Right cardiac atrium (tissue), 5 donors: ENCODE measurements around the gene RARG. TPM values are rescaled to one million over a fixed set of nuclear protein-coding genes. Genes with fewer than 3 reads are reported as not detected.

Source experiments
- ATAC-seq, 2 donors: fragments of 200-7000 bp; cut with Tn5 transposase; one replicate each; pipeline versions ENCODE4 v1.8.0 to v1.9.1; 2020; ENCODE audit warnings: moderate library complexity in 2 of 2, mild to moderate bottlenecking in 1 of 2
- DNase-seq, 3 donors: peaks; one replicate each; pipeline ENCODE4 v3.0.0-alpha.2; 2020
- H3K27ac ChIP-seq: one replicate; pipeline ENCODE4 v1.5.1; 2013; ENCODE audit warnings: mild to moderate bottlenecking, low read length, control low read depth, moderate library complexity
- H3K27me3 ChIP-seq: one replicate; pipeline ENCODE4 v1.6.1; 2013; ENCODE audit not compliant: control insufficient read depth, insufficient read depth
- H3K4me1 ChIP-seq: one replicate; pipeline ENCODE4 v1.6.1; 2013; ENCODE audit warnings: low read length; ENCODE audit not compliant: control insufficient read depth, insufficient read depth
- H3K4me3 ChIP-seq: one replicate; pipeline ENCODE4 v1.5.1; 2013; ENCODE audit warnings: low read length, control low read depth
- H3K9me3 ChIP-seq: one replicate; pipeline ENCODE4 v1.6.1; 2013; ENCODE audit warnings: low read length; ENCODE audit not compliant: control insufficient read depth
- WGBS: extraction: QIAGEN DNeasy Blood & Tissue Kit; methylation state at CpG from one replicate; pipeline ENCODE4 v1.1.7; 2013; 5-methylcytosine and 5-hydroxymethylcytosine counted together
- intact Hi-C, 4 donors: fragments of 100-400 bp; cut with DNase I; formaldehyde crosslinking; loops; one replicate each; pipeline versions ENCODE4 v1.11.0 to v1.14.0; 2022 to 2023
- polyA plus RNA-seq: library from polyadenylated mRNA; stranded (reverse); fragments of 200-250 nt; gene quantifications from one replicate; pipeline ENCODE4 v1.2.3, GENCODE V29; 2013
- total RNA-seq, 4 donors: library from RNA; stranded (reverse); fragmentation: NEBNext Ultra II Directional; extraction: Animal tissue kit (Norgen Biotek cat#: 25700); gene quantifications; one replicate each; pipeline ENCODE4 v1.2.1, GENCODE V29; 2021
- donor health status: healthy with polysubstance abuse.
- donor health status: DM: no; HTN: yes; CAD: no.
- donor health status: DM: no; HTN: no; CAD: no.
- donor health status: DM: no; HTN: yes; CAD: no; lungs with severe emphysema.
- donor health status: DM: yes; HTN: yes; CAD: no.

The RARG gene
- total and polyA plus RNA-seq, 5 donors: 10.5 to 26.2 (median 21.6) TPM

DNA sequence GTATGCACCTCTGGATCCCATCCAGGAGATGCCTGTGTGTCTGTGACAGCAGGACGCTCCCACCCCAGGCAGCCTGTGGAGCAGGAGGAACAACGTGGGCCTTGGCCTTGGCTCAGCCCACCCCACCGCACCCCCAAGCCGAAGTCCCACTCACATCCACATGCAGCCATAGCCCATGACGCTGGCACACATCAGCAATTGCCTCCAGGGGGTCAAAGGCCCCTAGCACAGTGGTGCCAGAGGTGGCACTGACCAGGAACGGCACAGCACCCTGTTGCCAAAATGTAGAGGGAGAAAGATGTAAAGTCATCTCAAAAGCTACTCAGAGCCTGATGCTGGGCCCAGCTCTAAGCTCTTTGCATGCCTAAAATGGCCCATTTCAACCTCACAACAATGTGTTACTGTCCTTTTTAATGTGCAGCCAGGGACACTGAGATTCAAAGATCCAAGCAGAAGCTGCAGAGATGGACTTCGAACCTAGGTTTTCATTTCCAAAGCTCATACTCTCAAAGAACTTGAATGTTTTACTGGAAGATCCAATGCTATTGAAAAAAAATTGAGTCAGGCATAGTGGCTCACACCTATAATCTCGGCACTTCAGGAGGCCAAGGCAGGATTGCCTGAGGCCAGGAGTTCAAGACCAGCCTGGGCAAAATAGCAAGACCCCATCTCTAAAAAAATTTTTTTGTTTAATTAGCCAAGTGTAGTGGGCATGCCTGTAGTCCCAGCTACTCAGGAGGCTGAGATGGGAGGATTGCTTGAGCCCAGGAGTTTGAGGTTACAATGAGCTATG, 70.7 kb downstream of the RARG start:
- H3K27me3 ChIP-seq: no peaks in the 10 kb centered on the region
- no peak overlapping the region for H3K27ac ChIP-seq
- H3K4me1 ChIP-seq: no peaks in the 10 kb centered on the region
- DNase-seq: no peak
- no peaks in the 10 kb centered on the region for H3K9me3 ChIP-seq
- WGBS: 94% methylated on average over 8 of the region's 8 CpGs
- no peak overlapping the region for H3K4me3 ChIP-seq
- no peak for ATAC-seq
- intact Hi-C loops: loop anchor here in 1 of 4 donors (5.0 kb wide), 2 partner anchors 36 to 121 kb away; no protein-coding TSS in a partner anchor

DNA sequence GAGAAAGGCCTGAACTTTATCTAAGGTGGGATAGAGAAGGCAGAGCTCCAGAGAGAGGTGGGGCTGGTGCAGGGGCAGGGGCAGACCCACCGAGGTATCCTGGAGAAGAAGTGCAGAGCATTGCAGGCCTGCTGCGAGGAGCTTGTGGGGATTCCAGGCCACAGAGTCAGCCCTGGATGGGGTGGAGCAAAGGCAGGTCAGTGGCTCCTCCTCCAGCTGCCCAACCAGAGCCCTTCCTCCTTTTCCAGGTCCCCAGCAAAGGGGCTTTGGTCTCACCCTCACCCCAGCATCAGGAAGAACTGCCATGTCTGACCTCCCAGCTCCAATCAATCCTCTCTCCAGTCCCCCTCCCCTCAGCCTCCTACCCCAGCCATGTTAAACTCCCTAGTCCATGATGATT, 71.3 kb downstream of the RARG start:
- H3K4me3 ChIP-seq: no peak overlapping the region
- no peak for ATAC-seq
- DNase-seq: no peak
- no peaks in the 10 kb centered on the region for H3K9me3 ChIP-seq
- no peak overlapping the region for H3K27ac ChIP-seq
- H3K4me1 ChIP-seq: no peaks in the 10 kb centered on the region
- intact Hi-C loops: loop anchor here in 1 of 4 donors (5.0 kb wide), 2 partner anchors 37 to 122 kb away; no protein-coding TSS in a partner anchor
- 86% methylated on average over 2 of the region's 2 CpGs for WGBS
- H3K27me3 ChIP-seq: no peaks in the 10 kb centered on the region

Other genes with a start within 250 kb of the RARG start
- gene EIF4B, start 225.8 kb downstream of the RARG start, total RNA-seq: 100 to 1,000 TPM; 391 to 552 (median 433) TPM
- 65.5 TPM for gene EIF4B, start 225.8 kb downstream of the RARG start, polyA plus RNA-seq
- gene TNS2, start 182.1 kb downstream of the RARG start, total RNA-seq: 100 to 1,000 TPM; 104 to 145 (median 116) TPM
- 155 TPM for gene TNS2, start 182.1 kb downstream of the RARG start, polyA plus RNA-seq
- 10 to 100 TPM; 40.8 to 59.6 (median 47.1) TPM for gene SPRYD3, start 152.8 kb downstream of the RARG start, total RNA-seq
- gene SPRYD3, start 152.8 kb downstream of the RARG start, polyA plus RNA-seq: 29.4 TPM
- gene IGFBP6, start 134.5 kb downstream of the RARG start, total RNA-seq: 100 to 1,000 TPM in 3 of 4 donors, 10 to 100 TPM in 1; 49.7 to 178 (median 146) TPM
- 130 TPM for gene IGFBP6, start 134.5 kb downstream of the RARG start, polyA plus RNA-seq
- under 1 TPM in 2 of 4 donors, not detected in 2; 0.17 to 0.18 TPM for gene SOAT2, start 128.7 kb downstream of the RARG start, total RNA-seq
- 0.07 TPM for gene SOAT2, start 128.7 kb downstream of the RARG start, polyA plus RNA-seq
- gene ZNF740, start 51.5 kb downstream of the RARG start, total RNA-seq: 10 to 100 TPM; 13.8 to 29.9 (median 22.4) TPM
- 5.3 TPM for gene ZNF740, start 51.5 kb downstream of the RARG start, polyA plus RNA-seq
- 10 to 100 TPM; 10.3 to 13.0 (median 12.3) TPM for gene CSAD, start 51.3 kb downstream of the RARG start, total RNA-seq
- gene CSAD, start 51.3 kb downstream of the RARG start, polyA plus RNA-seq: 16.2 TPM
- gene ITGB7, start 25.0 kb downstream of the RARG start, total RNA-seq: 1 to 10 TPM in 2 of 4 donors, under 1 TPM in 2; 0.88 to 2.8 (median 1.3) TPM
- 0.45 TPM for gene ITGB7, start 25.0 kb downstream of the RARG start, polyA plus RNA-seq
- 1 to 10 TPM in 1 of 4 donors, under 1 TPM in 3; 0.23 to 1.2 (median 0.40) TPM for gene ESPL1, start 36.1 kb upstream of the RARG start, total RNA-seq
- gene ESPL1, start 36.1 kb upstream of the RARG start, polyA plus RNA-seq: 0.11 TPM
- gene PFDN5, start 63.3 kb upstream of the RARG start, total RNA-seq: 100 to 1,000 TPM; 355 to 443 (median 395) TPM
- gene PFDN5, start 63.3 kb upstream of the RARG start, polyA plus RNA-seq: 764 TPM
- 10 to 100 TPM; 28.9 to 44.3 (median 38.1) TPM for gene MYG1, start 67.5 kb upstream of the RARG start, total RNA-seq
- 37.3 TPM for gene MYG1, start 67.5 kb upstream of the RARG start, polyA plus RNA-seq
- 10 to 100 TPM; 30.5 to 48.9 (median 40.0) TPM for gene AAAS, start 89.4 kb upstream of the RARG start, total RNA-seq
- gene AAAS, start 89.4 kb upstream of the RARG start, polyA plus RNA-seq: 31.3 TPM
- not detected for gene SP7, start 104.1 kb upstream of the RARG start, total RNA-seq
- gene SP7, start 104.1 kb upstream of the RARG start, polyA plus RNA-seq: not detected
- 10 to 100 TPM; 30.2 to 39.9 (median 34.2) TPM for gene SP1, start 148.0 kb upstream of the RARG start, total RNA-seq
- gene SP1, start 148.0 kb upstream of the RARG start, polyA plus RNA-seq: 8.3 TPM
- under 1 TPM in 3 of 4 donors, not detected in 1; 0.54 to 0.88 (median 0.82) TPM for gene AMHR2, start 191.6 kb upstream of the RARG start, total RNA-seq
- 0.48 TPM for gene AMHR2, start 191.6 kb upstream of the RARG start, polyA plus RNA-seq
- gene PRR13, start 209.5 kb upstream of the RARG start, total RNA-seq: 10 to 100 TPM; 66.9 to 85.6 (median 82.6) TPM
- gene PRR13, start 209.5 kb upstream of the RARG start, polyA plus RNA-seq: 69.1 TPM
- 100 to 1,000 TPM; 575 to 743 (median 588) TPM for gene PCBP2, start 219.9 kb upstream of the RARG start, total RNA-seq
- gene PCBP2, start 219.9 kb upstream of the RARG start, polyA plus RNA-seq: 349 TPM